AG09319 (cell line): ENCODE measurements around the gene TMTC1.

ENCODE experiments used
- DNase-seq: peaks from one replicate; pipeline ENCODE4 v3.0.0-alpha.2; 2010; ENCODE audit warnings: low read depth; ENCODE audit errors: extremely low read depth
- CTCF ChIP-seq: IDR thresholded peaks from 2 replicates; pipeline ENCODE4 v1.5.1; 2011; ENCODE audit warnings: low read depth, mild to moderate bottlenecking, inconsistent platforms, low read length, moderate library complexity

The TMTC1 gene

GRCh38 chr12:29610473-29611170 lies 173.1 kb downstream of the TMTC1 start:
- DNase-seq, result no peak
- TF ChIP-seq CTCF, result no peak

DNA sequence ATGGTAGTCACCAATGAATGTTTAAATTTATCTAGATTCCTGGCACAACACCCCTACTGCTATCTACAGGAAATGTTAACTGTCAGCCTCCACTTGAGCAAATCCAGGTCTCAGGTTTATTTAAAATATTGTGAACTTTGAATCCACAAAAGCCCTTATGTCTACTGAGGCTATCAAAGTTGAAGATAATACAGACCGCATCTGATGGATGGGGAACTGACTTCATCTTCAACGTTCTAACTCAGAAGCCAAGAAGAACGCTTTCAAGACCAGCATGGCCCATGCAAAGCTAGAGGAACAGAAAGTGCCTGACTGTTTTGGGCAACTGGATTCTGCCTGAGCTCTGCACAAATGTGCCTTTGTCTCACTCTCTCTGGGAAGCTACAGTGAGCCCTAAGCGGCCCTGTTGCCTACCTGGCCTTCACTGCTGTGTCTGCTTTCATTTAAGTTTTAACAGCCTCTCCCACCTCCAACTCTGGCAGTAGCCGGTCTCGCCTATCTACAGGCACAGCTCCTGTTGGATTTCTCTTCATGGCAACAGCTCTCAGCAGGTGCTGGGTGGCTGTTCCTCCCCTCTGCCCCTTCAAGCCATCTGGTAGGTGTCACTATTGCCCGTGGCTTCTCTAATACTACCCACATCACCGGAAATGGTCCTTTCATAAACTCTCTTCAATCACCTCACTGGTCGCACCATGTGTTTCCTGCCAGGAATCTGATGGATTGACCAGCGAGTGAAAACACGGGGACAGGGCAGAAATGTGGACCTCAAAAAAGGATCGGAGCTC lies 174.1 kb downstream of the TMTC1 start:
- no peak for DNase-seq

GRCh38 chr12:29608581-29608980 lies 175.2 kb downstream of the TMTC1 start:
- no peak for TF ChIP-seq CTCF
- DNase-seq, result no peak

More for the DNA sequence above, 174.1 kb downstream of the TMTC1 start:
- TF ChIP-seq CTCF, result no peak

DNA sequence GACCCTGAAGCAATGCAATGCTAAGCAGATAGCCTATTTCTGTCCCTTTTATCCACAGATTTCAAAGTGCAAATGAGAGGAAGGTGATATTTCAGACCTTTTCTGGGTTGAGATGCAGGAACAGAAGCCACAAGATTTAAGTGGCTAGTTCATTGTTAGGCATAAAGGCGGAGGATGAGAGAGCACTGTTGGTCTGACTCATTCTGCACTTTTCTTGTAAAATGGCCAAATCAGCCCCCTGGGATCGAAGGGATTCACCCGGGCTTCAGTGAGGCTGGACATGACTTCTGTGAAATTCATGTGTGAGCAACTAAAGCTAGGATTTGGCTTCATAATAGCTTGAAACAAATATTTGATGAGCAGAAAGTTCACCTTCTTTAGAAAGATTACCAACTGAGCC lies 184.4 kb downstream of the TMTC1 start:
- no peak for DNase-seq
- no peak for TF ChIP-seq CTCF

DNA sequence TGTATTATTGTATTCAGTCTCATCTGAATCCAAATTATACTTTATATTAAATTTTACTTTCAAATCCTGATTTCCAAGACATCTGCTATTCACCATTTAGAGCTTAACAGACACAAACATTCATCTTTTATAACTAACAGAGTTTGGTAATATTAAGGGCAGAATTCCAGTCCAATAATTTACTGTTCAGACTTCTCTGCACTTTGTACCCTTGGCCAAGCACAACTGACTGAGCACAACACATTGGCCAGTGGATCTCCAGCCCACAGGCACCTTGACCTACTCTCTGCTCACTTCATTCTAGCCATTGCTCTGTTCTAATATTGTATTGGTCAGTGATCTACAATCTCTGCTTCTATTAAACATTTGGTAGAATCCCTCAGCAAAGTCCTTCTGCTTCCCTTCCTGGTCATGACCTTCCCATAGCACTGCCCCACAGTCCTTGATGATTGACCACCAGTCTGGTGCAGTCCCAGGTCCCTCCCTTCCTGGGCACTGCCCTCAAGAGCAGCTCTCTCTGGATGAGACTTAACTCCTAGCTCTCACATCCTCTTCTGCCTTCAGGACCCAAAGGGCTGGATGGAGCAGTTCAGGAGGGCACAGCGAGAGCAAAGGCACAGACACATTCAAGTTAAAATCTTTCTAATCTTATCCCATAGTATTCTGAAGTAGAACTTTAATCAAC lies 188.5 kb downstream of the TMTC1 start:
- no peak for DNase-seq

DNA sequence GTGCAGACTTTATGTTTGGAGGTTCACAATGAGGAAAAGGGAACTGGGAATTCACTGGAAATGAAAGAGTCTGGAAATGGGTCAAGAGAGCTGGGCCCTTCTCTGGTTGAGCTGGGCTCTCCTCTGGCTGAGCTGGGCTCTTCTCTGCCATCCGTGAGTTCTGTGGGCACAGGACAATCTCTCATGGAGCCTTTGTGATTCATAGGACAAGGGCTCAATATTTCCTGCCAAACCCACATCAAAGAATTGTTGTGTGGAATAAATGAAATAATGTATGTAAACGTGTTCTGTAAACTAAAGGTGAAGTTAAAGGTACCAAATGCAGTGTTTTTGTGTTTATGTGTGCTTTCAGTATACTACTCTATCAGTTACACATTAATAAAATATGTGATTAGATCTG lies 190.7 kb downstream of the TMTC1 start:
- no peak for DNase-seq
- no peak for TF ChIP-seq CTCF

More for the DNA sequence above, 188.5 kb downstream of the TMTC1 start:
- TF ChIP-seq CTCF, result no peak
